Sigmoid colon (tissue), 4 donors: Measurements from ENCODE around the gene SIRT4.

ENCODE experiments used
- EP300 ChIP-seq, 4 donors: sonication (generic); formaldehyde crosslinking; IDR thresholded peaks; one replicate each; pipeline ENCODE4 v1.6.1; 2017; ENCODE audit warnings: antibody characterized with exemption in 4 of 4
- POLR2A ChIP-seq, 2 donors: fragments of 450-650 bp; IDR thresholded peaks; one replicate each; pipeline ENCODE4 v1.6.1; 2016; ENCODE audit warnings: antibody characterized with exemption in 2 of 2, mild to moderate bottlenecking in 2 of 2, moderate library complexity in 2 of 2

GRCh38 chr12:120292661-120293531, 9.2 kb upstream of the SIRT4 start, which contains the start of gene RNU4-1:
- peak; percentile 60 to 81 for TF ChIP-seq POLR2A (IDR thresholded peaks at IDR 0.05)
- TF ChIP-seq EP300 (IDR thresholded peaks at IDR 0.05): no peak
